ENCODE measurements around the gene SLC38A2.

The SLC38A2 gene

GRCh38 chr12:46387670-46388069, 15.1 kb upstream of the SLC38A2 start:
- no peaks in the 10 kb centered on the region; the same call in 1 of the 2 replicates for H3K36me3 ChIP-seq (ENCODE audit: control insufficient read depth, insufficient read depth, low read length)
- no peaks in the 10 kb centered on the region for H3K27me3 ChIP-seq (replicated peaks; ENCODE audit: control insufficient read depth, insufficient read depth, low read length)
- peak; percentile 48 for DNase-seq (ENCODE audit: extremely low read depth, insufficient read length)
- peak overlapping the region; percentile 28 for H3K4me3 ChIP-seq (replicated peaks; ENCODE audit: low read depth, low read length)
- TF ChIP-seq CTCF (IDR thresholded peaks at IDR 0.05; ENCODE audit: insufficient read depth, low read length, poor library complexity, severe bottlenecking), result no peak

- peak overlapping the region; percentile 42 for H3K4me3 ChIP-seq (replicated peaks; ENCODE audit: low read depth, low read length)
- TF ChIP-seq CTCF (IDR thresholded peaks at IDR 0.05; ENCODE audit: insufficient read depth, low read length, poor library complexity, severe bottlenecking), result no peak
- H3K36me3 ChIP-seq (ENCODE audit: control insufficient read depth, insufficient read depth, low read length), result no peaks in the 10 kb centered on the region; the same call in 1 of the 2 replicates
- H3K27me3 ChIP-seq (replicated peaks; ENCODE audit: control insufficient read depth, insufficient read depth, low read length), result no peaks in the 10 kb centered on the region
- DNase-seq (ENCODE audit: extremely low read depth, insufficient read length), result peak; percentile 56
Measured at GRCh38 chr12:46386877-46387629, 14.5 kb upstream of the SLC38A2 start.

- peak; percentile 44 for DNase-seq (ENCODE audit: extremely low read depth, insufficient read length)
- no peaks in the 10 kb centered on the region for H3K27me3 ChIP-seq (replicated peaks; ENCODE audit: control insufficient read depth, insufficient read depth, low read length)
- no peaks in the 10 kb centered on the region; the same call in 1 of the 2 replicates for H3K36me3 ChIP-seq (ENCODE audit: control insufficient read depth, insufficient read depth, low read length)
- no peak for TF ChIP-seq CTCF (IDR thresholded peaks at IDR 0.05; ENCODE audit: insufficient read depth, low read length, poor library complexity, severe bottlenecking)
- H3K4me3 ChIP-seq (replicated peaks; ENCODE audit: low read depth, low read length), result peak overlapping the region; percentile 42
Measured at GRCh38 chr12:46386360-46386867, 13.8 kb upstream of the SLC38A2 start.

- Histone ChIP-seq H3K4me3 (replicated peaks; ENCODE audit: low read depth, low read length) (0 out of 2 replicates have a peak overlapping the region, but pooled peaks have one; percentile 19), H3K36me3 (ENCODE audit: control insufficient read depth, insufficient read depth, low read length) (no peaks in the 10 kb centered on the region; the same call in 1 of the 2 replicates), H3K27me3 (replicated peaks; ENCODE audit: control insufficient read depth, insufficient read depth, low read length) (no peaks in the 10 kb centered on the region)
- no peak for DNase-seq (ENCODE audit: extremely low read depth, insufficient read length)
- TF ChIP-seq CTCF (IDR thresholded peaks at IDR 0.05; ENCODE audit: insufficient read depth, low read length, poor library complexity, severe bottlenecking), result no peak
Measured at GRCh38 chr12:46385438-46385837, 12.9 kb upstream of the SLC38A2 start.

- Histone ChIP-seq H3K36me3 (ENCODE audit: control insufficient read depth, insufficient read depth, low read length) (no peaks in the 10 kb centered on the region; the same call in 1 of the 2 replicates), H3K27me3 (replicated peaks; ENCODE audit: control insufficient read depth, insufficient read depth, low read length) (no peaks in the 10 kb centered on the region), H3K4me3 (replicated peaks; ENCODE audit: low read depth, low read length) (peak overlapping the region; percentile 85)
- DNase-seq (ENCODE audit: extremely low read depth, insufficient read length), result no peak
- TF ChIP-seq CTCF (IDR thresholded peaks at IDR 0.05; ENCODE audit: insufficient read depth, low read length, poor library complexity, severe bottlenecking), result no peak
Measured at GRCh38 chr12:46384451-46385309, 12.1 kb upstream of the SLC38A2 start.
